GM21360 (cell line): ENCODE data around the gene VSTM4.

ENCODE experiments used
- ATAC-seq: cut with Tn5 transposase; IDR thresholded peaks from one replicate; pipeline ENCODE4 v1.9.1; 2021; ENCODE audit warnings: mild to moderate bottlenecking, moderate library complexity; ENCODE audit not compliant: unreplicated experiment

VSTM4 gene

DNA sequence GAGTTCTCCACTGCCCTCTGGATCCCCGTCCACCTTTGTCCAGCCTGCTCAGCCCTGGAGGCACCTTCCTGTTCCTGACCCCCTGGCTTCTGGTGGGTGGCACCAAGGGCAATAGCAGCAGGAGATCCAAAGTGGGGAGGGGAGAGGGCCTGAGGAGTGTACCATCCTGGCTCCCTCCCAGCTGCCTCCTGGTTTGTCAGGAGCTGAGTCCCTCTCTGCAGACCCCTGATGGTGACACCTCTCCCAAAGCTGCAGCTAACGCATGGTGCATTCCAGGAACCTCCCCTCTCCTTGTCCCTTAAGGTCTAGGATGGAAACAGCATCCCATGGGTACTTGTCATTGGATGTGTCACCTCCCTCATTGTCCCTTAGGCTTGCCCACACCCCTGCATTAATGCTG lies 39.6 kb downstream of the VSTM4 start:
- no peak for ATAC-seq

DNA sequence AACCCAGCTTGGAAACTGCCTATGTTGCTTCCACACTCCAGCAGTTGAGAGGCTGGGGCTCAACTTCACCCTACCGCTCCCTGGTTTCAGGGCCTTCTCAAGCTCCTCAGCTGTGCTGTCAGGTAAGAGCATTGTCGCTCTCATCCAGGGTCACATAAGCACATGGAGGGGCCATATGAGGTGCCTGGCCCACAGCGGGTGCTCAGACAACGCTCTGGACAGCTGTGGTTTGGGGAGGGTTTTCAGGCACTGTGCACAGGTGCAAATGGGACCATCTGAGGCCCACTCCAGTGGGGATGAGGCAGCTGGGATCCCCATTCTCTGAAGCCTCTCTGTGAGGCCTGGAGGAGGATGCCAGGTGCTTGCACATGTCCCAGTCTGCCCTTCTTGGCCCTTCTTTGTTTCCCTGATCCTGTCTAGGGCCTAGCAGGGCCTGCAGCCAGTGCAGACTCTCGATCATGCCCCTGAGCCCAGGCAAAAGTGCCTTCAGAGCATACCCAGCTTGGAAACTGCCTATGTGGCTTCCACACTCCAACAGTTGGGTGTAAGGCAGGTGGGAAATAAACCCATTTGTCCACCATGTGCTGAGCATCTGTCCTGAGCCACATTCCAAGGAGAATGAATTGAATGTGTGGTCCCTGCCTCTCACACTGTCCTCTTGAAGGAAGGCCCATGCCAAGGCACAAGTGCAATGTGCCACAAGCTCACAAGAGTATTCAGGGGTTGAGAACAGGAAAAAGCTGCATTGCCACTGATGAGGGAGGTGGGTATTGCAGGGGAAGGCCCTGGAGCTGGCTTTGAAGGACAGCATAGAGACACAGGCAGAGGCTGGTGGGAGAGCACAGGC lies 40.3 kb downstream of the VSTM4 start:
- no peak for ATAC-seq

DNA sequence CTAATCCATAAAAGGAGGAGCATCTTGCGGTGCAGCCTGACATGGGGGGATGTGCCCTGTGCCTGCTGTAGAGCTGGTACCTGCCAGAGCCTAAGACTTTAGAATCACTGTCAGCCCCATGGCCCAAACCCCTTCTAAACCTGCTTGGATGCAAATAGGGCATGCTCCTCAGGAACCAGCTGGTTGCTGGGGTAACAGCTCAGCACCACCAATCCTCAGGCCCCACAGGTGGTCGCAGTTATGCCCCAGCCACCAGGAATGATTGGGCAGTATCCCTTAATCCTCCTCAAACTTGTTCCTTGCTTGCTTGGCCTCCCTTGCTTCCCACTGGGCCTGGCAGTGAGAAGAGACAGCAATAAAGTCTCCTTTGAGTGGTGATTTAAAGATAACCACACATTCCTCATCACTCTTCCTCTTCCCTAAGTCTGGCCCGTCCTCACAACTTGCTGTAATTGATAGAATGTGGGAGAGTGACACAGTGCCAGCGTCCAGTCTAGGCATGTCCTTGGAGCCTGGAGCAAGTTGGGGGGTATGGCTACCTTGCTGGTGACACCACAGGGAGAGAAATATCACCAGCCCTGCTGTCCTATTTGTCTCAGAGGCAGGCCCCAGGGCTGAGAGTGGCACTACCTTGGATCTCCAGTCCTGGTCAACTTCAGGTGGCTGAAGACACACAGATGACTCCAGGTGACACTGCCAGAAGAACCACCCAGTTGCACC lies 43.0 kb downstream of the VSTM4 start:
- no peak for ATAC-seq

DNA sequence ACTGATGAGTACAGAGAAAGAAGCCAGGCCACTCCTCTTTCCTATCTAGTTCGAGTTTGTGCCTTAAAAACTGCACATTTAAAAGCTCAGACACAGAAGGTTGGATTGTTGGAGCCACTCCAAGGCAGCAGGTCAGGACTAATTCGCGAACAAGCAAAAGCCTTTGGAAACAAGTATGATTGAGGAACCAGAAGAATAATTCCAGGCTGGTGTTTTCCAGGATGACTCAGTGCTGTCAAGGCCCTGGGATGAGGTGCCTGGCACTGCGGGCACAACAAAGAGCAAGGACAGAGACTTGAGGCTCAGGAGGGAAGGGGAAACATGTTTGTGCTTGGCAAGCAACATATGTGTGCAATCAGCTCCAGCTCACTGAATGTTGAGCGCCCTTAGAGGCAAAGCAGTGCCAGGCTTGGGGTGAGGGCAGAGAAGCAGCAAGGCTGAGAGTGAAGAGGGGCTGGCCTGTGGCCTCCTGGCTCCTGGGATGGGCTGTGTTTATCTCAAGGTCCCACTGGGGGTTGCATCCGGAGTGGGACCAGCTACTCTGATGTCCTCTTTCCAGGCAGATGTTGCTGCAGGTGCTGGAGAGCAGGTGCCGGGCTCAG lies 44.1 kb downstream of the VSTM4 start:
- no peak for ATAC-seq

DNA sequence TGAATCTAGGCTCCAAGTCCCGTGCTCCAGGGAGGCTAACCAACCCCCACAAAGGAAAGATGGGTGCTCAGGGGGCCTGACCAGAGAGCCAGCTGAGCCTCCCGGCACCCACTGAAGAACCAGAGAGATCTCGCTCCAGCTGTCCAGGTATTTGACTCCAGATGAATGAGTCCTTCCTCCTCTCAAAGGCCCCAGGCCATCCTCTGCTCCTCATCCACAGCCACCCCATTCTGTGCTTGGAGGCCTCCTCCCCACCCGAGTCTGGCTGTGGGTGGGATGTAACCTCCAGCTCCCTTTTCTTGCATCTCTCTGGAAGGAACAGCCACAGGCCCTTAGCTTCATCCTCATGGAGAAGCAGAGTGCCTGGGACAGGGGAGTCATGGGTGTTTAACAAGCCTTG lies 44.6 kb downstream of the VSTM4 start:
- no peak for ATAC-seq

DNA sequence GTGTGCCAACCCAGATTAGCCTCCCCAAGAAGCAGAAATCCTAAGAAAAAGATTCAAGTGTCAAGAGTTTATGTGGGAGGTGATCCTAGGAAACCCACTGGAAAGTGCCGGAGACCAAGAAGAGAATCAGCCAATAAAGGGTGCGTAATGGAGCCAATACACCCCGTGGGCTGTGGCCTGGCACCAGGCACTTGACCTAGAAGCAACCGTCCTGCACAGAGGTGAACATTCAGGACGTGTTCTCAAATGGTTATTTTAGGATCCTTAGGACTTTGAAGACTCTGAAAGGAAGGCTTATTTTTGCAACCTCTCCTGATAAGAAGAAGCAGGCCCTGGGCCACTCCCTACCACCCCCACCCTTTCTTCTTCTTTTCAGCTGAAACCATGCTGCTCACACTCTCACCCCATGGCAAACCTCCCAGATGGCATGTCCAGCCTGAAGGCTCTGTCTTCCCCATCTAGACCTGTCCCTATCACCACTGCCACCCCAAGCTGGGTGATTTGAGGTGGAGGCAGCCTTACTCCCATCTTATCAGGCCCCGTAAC lies 46.6 kb downstream of the VSTM4 start:
- no peak for ATAC-seq

DNA sequence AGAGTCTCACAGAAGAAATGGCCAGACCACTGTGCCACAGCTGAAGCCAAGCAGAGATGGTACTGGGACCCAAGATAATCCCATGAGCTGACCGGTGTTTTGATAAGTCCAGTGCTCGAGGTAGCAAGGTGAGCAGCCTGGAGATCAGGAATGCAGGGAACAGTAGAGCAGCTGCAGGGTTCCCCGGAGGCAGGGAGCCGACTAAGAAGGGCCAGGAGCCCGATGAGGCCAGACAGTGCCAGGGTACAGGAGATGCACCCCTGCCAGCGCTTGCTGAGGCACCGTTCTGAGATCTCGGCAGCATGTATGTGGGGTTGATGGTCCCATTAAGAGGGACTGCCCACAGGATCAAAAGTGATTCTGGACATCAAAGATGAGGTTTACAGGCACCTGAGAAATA lies 47.1 kb downstream of the VSTM4 start:
- ATAC-seq = no peak

DNA sequence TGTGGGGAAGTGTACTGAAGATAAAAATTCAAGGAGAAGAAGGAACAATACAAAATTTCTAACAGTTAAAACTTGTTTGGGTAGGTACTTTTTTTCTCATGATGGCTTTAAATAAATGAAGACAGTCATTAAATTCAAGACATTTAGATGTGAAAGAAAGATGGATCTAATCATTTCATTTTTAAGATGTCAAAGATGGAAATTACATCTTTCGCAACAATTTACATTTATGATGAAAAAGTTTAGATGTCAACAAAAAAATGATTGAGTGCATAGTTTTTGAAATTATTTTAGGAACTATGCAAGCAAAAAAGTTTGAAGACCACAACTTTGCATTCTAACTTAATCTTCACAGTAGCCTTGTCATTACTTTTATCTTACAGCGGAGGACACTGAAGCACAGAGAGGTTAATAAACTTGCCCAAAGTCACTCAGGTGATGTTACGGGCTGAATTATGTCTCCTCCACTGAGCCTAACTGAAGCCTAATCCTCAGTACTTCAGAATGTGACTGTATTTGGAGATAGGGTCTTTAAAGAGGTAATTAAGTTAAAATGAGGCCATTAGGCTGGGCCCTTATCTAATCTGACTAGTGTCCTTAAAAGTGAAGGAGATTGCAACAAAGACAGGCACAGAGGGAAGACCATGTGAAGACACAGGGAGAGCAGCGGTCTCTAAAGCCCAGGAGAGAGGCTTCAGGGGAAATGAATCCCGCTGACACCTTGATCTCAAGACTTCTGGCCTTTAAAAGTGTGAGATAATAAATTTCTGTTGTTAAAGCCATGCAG lies 48.2 kb downstream of the VSTM4 start:
- no peak for ATAC-seq

DNA sequence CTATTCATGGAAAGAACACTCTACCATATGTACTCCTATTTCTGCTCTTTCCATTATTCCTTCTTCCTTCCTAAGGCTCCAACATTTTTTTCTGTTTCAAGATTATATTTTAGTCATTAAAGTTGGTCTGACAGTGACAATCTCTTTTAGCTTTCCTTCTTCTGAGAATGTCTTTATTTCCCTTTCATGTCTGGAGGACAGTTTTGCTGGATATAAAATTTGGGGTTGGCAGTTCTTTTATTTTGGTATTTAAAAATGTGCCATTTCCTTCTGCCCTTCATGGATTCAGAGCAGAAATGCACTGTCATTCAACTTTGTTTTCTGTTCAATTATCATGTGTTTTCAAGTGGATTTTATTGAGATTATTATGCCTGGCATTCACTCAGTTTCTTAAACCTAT lies 53.1 kb downstream of the VSTM4 start:
- ATAC-seq = no peak

DNA sequence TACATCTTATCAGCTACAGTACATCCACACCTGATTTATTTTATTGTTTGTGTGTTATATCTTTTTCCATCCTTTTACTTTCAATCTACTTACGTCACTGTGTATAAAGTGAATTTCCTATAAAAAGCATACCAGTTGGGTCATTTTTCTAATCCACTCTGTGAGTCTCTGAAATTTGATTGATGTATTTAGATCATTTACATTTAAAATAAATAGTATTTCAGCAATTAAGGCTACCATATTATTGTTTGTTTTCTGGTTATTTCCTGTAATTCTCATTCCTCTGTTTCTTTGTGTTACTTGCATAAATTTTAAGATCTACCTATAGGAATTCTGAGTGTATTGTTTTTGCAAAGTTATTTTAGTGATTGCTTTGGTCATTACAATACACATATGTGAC lies 53.7 kb downstream of the VSTM4 start:
- ATAC-seq = no peak

DNA sequence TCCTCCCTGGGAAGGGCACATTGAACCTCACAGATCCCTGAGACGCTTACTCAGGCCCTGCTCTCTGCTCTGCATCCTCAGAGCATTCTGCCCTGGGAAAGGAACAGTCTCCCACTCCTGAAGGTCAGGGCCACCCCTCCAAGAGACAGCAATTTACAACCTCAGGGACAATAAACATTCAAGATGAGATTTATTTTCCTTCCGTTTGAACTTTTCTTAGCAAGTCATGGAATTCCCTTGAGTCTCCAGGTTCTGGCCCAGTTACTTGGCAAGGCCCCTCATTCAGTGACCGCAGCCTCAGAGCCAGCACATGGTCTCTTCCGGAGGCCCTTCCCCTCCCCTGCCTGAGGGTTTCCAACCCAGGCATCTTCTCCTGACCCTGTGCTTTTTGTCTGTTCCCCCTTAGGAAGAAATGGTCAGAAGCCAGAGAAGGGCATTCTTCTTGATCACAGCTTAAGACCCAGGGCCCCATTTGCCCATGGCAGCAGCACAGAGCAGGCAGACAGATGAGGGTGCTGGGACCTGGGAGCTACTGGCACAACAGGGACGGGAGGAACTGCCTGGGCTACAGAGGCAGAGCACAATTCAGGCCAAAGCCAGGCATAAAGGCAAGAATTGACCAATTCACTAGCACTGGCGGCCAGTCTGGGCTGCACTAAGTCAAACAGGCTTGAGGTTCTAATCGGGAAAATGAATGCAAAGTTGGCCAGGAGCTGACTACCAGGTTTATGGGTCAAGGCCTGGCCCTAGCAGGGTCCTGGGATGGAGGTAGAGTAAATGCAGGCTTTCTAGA lies 56.7 kb downstream of the VSTM4 start:
- ATAC-seq = no peak

DNA sequence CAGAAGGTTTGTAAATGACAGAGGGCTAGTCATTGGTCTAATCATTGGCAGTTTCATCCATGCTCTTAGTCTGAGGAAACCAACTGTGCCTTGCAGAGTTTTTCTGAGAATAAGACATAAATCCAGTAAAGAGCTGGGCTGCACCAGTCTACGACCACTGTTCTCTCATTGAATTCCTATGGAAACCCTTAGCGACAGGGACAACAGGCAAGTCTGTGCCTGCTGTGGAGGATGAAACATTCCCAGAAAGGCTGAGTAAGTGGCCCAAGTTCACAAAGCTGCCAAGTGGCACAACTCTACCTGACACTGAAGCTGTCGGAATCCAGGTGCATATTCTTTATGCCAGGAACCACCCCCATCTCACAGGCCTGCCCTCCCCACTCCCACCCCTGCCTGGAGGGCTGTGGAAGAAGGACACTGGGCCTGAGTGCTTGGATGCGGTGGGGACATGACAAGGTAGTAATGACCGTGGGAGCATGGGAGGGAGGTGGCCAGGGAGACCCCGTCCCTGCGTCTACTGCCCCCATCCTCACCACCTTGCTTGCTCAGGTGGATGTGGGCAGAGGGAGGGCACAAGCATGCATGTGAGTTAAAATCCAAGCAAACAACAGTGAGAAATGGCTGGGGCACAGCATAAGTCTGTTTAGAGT lies 58.0 kb downstream of the VSTM4 start:
- ATAC-seq = no peak

DNA sequence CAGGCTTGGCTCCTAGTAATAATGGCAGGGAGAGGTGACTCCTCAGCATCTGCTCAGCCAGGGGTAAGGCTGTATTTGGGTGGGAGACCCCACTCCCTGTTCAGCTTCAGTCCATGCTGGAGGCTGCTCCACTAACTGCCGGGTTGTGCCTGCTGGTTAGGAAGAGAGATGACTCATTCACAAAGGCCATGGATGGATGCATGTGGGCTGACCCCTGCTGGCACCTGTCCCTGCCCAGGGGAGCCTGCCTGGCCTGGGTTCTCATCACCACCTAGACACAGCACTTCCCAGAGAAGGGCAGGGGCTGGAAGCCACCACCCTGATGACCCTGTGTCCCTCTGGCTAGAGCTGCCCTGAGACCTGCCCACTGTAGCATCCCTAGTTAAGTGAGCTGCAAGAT lies 59.0 kb downstream of the VSTM4 start:
- no peak for ATAC-seq

DNA sequence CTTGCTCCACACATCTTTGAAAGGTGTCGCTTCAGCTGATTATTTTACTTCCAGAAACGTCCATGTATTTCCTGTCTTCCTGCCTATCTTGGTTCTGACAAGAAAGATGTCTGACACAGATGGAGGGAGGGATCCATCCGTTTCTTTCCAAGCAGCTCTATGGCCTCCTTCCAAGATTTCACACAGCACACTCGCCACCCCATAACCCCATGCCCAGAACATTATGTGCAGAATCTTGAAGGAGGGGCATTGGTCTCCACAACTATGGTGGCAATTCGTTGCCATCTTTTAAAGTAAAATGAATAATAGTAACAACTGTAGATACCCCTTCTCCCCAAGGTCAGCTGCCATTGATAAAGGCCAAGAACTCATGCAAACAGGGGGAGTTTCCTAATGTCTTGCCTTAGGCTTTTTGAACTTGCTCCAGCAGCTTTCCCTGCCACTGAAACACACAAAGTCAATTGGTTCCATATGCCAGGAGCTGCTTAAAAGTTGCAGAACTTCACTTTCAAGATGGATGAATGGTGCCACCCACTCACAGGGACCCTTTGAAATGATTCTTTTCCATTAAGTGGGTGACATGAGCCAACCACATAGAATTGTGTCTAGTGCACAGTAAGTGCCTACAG lies 60.0 kb downstream of the VSTM4 start:
- no peak for ATAC-seq

DNA sequence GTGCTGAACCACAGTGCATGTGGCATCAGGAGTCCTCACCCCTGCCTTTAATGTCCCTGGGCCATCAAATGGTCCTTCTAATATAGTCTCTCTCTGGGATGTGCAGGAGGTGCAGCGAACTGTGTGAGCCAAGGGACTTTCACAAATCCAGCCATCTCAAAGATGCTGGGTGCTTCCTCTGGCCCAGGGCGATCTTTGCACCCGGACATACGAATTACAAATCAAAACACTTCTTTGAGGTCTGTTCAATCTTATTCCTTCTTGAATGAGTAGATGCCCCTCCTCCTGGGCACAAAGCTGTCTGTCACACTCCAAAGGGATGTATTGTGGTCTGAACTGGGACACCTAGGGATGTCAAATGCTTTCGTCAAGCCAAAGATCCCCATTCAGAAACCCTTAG lies 60.6 kb downstream of the VSTM4 start:
- no peak for ATAC-seq

DNA sequence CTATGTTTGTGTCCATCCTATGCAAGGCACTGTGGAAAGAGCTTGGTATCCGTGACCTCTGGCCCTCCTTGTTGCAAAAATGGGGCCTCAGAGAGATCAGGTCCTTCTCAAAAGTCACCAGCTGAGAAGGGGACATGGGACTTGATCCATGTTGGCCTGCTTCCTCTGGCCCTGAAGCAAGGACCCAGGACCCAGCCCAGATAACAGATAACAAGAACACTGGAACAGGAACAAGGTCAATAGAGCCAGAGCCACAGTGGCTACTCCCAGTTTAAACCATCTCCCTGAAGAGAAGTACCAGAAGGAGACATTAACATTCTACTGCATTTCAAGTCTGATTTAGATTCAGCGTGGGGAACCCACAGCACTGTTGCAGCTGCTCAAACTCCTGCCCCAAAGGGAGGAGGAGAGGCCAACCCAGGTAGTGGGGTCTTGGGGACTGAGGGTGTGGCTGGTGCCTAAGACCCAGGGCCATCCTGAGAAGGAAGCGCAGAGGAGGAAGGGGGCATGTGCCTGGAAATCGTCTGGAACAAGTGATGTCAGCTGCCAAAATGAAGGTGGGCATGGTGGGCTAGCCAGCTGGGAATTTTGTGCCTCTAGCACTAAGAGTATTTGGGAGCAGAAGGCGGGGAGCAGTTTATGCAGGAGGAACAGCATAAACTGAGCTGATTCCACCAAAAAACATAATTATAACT lies 61.2 kb downstream of the VSTM4 start:
- no peak for ATAC-seq

DNA sequence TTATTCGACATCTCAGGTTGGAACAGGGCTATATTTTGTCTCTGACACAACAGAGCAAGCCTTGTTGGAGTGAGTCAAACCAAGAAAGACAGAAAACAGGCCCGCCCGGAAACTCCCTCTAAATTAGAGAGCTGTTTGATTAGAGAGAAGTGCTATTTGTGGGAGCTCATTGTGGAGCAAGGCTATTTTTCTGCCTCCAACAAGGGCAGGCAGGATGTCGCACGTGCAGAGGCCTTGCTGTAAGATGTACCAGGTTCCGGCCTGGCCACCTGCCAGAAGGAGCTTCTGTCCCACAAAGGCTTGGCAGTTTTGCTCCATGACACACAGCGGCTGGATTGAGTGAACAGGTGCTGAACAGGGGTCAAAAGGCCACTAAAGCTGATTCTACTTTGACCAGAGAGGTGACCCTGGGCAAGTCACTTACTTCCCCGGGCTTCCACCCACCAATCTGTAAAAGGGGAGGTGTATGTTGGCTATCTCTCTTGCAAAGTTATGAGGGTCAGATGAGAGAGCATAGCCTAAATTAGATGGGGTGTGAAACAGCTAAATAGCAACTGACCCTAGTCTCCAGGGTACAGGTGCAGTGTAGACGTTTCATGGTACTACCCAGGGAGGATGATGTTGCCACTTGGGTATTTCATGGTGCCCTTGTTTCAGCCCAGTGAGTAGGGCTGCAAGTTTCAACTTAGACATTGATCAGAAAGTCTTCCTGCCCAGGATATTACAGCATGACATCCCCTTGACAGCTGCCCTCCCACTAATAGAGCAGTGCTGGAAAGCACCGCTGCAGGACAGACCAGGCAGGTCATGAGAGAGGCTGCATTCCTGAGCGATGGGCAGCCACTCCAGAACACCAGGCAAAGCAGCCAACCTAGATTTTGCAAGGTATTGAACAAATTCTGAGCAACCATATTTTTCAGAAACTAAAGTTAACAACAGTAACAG lies 62.0 kb downstream of the VSTM4 start:
- peak; percentile 70 for ATAC-seq

DNA sequence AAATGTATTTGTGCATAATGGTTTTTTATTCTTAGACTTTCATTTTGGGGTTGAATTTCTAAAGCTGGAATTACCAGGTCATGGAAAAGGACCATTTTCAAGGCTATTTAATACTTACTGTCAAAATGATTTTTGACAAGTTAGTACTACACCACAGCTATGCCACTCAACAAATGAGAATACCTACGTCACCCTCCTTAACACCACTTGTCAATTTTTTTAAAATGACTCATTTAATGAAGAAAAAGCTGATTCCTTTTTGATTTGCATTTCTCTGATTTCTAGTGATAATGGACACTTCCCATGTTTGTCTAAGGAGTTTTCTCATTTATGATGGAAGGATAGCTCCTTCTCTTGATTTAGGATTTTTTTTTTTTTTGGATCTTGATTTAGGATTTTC lies 63.3 kb downstream of the VSTM4 start:
- ATAC-seq = no peak
